Stimulated activated CD8-positive, alpha-beta memory T cell treated with anti-CD3 and anti-CD28 coated beads, Interleukin-15, amount 100 ng/mL, for 4 hours (primary cell): Measurements from ENCODE around the gene SDR42E2.
"Not testable (repeated sequence)": the region's sequence is repeated elsewhere in the genome, so short reads cannot be mapped to it uniquely, and the experiment has no call there.

Source experiments
- DNase-seq, 2 donors: peaks; one replicate each; pipeline ENCODE4 v3.0.0-alpha.2; 2020; ENCODE audit warnings: low read depth in 2 of 2

SDR42E2 gene

GRCh38 chr16:22213801-22214200 is 51.5 kb downstream of the SDR42E2 start:
- no peak for DNase-seq

DNA sequence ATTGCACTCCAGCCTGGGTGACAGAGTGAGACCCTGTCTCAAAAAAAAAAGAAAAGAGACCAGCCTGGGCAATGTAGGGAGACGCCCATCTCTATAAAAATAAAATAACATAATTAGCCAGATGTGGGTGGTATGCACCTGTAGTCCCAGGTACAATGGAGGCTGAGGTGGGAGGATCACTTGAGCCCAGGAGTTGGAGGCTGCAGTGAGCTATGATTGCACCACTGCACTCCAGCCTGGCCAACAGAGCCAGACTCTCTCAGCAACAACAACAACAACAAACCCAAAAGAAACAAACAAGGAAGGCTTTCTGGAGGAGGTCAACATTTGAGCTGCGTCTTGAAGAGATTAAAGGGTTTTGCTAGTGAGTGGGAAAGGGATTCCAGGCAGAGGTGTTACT is 52.1 kb downstream of the SDR42E2 start:
- DNase-seq, result no peak

DNA sequence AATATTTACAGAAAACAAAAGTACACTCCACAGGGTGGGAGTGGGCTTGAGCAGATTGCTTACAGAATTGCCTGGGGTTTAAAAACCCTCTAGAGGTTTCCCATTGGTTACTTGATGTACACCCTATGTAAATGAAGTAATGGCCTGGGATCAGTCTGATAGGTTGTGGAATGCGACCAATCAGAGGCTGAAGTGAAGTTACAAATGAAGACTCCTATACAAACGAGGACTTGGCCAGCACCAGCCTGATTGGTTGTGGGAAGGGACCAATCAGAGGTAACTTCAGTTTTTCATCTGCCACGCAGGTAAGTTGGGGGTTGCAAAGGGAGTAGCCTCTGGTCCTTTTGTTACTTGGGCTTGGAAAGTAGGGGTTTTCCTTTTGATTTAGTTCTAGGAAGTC is 52.6 kb downstream of the SDR42E2 start:
- no peak for DNase-seq

DNA sequence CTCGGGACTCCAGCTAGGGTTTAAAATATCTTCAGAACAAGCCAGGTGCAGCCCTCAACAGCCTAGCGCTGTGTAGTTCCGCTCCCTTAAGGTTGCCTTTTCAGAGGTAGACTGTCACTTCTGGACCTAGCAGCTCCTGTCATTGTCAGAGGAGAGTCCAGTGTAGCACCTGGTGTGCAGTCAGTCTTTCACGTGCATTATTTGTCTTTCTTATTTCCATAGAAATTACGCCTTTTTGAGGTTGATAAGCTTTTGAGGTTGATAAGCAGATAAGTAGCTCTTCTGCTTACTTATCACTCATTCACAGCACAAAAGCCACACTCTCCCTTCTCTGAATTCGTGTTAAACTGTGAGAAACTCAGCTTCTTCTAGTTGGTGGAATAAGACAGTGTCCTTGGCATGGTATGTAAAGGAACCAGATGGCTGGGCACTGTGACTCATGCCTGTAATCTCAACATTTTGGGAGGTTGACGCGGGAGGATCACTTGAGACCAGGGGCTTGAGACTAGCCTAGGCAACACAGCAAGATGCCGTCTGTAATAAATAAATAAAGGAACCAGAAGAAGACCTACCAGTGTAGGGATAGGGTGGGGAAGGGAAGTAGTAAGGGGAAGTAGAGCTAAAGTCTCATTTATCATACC is 54.0 kb downstream of the SDR42E2 start:
- DNase-seq, result no peak

DNA sequence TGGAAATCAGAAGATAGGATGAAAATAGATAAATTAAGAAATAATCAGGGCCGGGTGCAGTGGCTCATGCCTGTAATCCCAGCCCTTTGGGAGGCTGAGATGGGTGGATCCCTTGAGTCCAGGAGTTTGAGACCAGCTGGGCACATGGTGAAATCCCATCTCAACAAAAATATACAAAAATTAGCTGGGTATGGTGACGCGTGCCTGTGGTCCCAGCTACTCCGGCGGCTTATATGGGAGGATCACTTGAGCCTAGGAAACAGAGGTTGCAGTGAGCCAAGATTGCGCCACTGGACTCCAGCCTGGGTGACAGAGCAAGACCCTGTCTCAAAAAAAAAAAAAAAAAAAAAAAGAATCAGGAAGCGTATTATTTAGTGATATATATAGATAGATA is 54.5 kb downstream of the SDR42E2 start:
- DNase-seq, result not testable (repeated sequence)

DNA sequence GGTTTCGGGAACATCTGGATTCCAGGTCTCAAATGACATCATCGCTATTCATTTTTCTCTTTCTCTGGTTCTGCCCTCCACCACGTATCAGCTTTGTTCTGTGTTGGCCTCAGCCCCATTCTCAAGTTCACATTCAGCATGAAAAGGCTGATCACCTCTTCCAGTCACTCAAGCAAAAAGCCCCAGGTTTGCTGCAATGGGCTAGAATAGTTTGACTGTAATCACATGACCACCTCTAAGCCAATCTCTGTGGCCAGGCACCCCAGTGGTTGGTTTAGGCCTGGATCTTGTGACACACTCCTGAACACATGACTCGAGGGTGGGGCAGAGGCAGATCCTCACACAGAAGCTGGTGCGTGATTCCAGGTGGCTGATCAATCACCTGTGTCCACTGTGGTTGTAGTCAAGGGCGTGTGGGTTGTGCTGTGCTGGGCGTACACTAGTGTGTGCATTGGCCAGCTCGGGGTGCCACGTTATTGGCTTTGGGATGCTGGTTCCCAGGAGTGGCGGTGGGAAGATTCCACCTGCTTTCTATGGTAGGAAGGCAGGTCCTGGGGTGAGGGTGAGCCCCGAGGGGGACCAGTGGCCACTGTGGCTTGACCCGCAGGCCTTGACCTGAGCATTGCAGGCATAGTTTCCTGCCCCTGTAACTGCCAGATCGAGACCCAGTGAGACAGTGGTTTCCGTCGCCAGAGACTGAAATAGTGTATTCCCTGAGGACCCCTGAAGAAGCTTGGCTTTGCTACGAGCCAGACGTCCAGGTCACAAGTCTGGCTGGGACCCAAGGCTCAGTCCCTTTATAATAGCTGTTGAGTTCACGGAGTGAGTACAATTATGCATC is 55.8 kb downstream of the SDR42E2 start:
- DNase-seq, result no peak

GRCh38 chr16:22219389-22220068 is 57.2 kb downstream of the SDR42E2 start:
- DNase-seq, result no peak

- DNase-seq, result no peak
Observed at GRCh38 chr16:22220069-22220440, 57.7 kb downstream of the SDR42E2 start.

DNA sequence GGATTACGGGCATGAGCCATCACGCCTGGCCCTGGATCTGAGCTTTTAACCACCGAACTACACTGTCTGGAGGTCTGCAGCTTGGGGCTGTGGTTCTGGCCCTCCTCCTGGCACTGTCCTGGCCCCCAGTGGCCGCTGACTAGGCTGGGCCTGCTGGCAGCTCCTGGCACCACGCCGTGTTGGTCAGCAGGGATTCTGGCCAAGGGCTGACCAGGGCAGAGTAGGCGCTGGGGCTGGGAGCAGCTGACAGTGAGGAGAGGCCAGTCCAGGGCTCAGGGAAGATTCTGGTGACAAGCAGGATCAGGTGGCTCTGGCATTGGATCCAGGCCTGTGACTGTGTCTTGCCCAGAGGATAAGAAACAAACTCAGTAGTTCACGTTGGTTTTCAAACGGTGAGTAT is 58.4 kb downstream of the SDR42E2 start:
- no peak for DNase-seq

- DNase-seq, result no peak
Observed at GRCh38 chr16:22222006-22222405, 59.7 kb downstream of the SDR42E2 start.

DNA sequence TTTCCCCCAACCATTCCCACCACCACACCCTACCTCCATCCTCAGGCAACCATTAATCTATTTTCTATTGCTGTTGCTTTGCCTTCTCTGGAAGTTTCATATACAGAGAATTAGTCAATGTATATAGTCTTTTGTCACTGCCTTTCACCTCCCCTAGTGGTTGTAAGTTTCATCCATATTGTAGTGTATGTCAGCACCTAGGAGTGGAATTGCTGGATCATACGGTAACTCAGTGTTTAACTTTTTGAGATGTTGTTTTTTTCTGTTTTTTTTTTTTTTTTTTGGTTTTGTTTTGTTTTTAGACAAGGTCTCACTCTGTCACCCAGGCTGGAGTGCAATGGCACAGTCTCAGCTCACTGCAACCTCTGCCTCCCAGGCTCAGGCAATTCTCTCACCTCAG is 60.7 kb downstream of the SDR42E2 start:
- no peak for DNase-seq

DNA sequence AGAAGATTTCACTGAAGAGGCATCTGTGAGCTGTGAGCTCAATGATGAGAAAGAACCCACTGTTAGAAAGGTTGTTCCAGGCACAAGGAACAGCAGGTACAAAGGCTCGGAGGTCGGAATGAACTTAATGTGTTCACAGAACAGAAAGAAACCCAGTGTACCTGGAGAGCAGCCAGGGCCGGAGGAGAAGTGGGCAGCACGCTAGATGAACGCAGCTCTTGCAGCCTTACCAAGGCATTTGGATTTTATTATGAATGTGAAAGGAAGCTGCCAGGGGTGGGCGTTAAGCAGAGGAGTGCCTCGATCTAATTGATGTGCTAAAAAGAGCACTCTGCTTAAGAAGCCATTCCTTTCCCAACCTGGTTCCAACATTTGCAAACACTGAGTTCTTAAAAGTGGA is 62.8 kb downstream of the SDR42E2 start:
- no peak for DNase-seq

DNA sequence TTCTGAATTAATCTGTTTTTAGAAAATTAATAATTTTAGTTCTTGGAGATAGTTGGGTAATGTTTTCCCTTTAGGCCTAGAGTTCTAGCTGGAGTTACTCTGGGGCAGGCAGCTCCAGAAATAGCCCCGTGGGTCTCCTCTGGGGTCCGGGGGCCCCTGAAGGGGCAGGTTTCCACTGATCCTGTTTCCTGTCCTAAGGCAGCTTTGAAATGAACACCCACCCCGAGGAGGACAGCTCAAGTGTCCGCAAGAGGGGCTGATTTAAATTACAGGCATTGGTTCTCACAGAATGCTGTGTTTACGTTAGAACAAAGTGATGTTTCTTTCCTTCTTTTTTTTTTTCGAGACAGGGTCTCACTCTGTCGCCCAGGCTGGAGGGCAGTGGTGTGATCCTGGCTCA is 67.6 kb downstream of the SDR42E2 start:
- no peak for DNase-seq

DNA sequence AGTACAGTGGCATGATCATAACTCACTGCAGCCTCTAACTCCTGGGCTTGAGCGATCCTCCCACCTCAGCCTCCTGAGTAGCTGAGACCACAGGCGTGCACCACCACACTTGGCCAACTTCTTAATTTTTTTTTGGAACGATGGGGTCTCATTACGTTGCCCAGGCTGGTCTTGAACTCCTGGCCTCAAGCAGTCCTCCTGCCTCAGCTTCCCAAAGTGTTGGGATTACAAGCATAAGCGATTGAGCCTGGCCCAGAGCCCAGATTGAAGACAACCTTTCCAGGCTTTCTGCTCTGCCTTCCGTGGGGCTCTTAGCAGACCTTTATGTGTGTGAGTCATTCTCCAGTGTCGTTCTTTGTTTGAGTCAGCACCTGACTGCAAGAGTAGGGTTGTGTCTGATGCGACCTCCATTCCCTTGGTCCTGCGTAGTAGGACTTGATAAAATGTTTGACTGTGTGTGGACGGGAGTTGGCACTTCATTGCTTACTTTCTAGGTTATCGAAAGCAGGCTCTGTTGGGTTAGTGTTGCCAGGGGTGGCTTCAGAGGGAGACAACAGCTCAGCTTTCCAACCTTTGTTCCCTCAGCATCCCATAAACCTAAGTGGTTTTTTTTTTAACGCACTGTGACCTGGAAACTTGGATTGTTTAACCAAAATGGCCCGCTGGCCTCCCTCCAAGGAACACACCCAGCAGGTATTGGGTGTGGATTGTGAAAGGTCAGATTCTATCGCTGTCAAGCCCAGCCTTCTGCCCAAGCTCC is 70.2 kb downstream of the SDR42E2 start:
- DNase-seq, result no peak

GRCh38 chr16:22233037-22233372 is 70.7 kb downstream of the SDR42E2 start:
- no peak for DNase-seq

DNA sequence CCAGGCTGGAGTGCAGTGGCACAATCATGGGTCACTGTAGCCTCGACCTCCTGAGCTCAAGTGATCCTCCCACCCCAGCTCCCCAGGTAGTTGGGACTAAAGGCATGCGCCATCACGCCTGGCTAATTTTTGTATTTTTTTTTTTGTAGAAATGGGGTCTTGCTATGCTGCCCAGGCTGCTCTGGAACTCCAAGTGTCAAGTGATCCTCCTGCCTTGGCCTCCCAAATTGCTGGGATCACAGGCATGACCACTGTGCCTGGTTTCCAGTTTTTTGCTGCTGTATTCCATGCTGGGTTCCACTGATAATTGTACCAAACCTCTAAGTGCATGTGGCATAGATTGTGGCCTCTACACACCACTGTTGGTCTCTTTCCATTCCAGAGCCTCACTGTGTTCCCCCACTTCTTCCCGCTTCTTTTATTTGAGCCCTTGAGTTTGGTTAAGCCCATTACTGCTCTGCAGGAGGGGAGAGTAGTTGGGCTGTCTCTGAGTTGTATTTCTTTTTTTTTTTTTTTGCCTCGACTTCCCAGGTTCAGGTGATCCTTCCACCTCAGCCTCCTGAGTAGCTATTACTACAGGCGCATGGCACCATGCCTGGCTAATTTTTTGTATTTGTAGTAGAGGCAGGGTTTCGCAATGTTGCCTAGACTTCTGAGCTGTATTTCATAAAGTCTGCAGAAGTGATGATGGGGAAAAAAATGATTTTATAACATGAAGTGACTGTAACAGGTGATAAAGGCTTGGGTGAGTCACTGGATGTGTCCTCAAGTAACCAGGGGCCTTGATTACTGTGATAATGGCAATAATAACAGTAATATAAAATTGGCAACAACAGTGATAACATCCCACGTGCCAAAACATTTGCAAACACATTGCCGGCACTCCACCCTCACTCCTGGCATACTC is 73.8 kb downstream of the SDR42E2 start:
- DNase-seq, result no peak

GRCh38 chr16:22239131-22239805 is 77.0 kb downstream of the SDR42E2 start:
- no peak for DNase-seq

- DNase-seq, result no peak
Observed at GRCh38 chr16:22240023-22240710, 77.9 kb downstream of the SDR42E2 start.
